HEK293T (cell line): ENCODE data around the gene ARHGEF7.

Source experiments
- ARNT ChIP-seq: fragments of 450-650 bp; IDR thresholded peaks from 2 replicates; pipeline ENCODE4 v1.6.1; 2017; ENCODE audit warnings: mild to moderate bottlenecking
- BHLHE40 ChIP-seq: fragments of 450-650 bp; IDR thresholded peaks from 2 replicates; pipeline ENCODE4 v1.6.1; 2016; ENCODE audit warnings: mild to moderate bottlenecking, moderate library complexity, borderline replicate concordance
- ELF4 ChIP-seq: fragments of 450-650 bp; IDR thresholded peaks from 2 replicates; pipeline ENCODE4 v1.6.1; 2017; ENCODE audit warnings: antibody characterized with exemption
- FOXA1 ChIP-seq: fragments of 450-650 bp; IDR thresholded peaks from 2 replicates; pipeline ENCODE4 v1.6.1; 2016; ENCODE audit warnings: mild to moderate bottlenecking
- FOXK2 ChIP-seq: fragments of 450-650 bp; IDR thresholded peaks from 2 replicates; pipeline ENCODE4 v1.6.1; 2016; ENCODE audit warnings: mild to moderate bottlenecking
- L3MBTL2 ChIP-seq: fragments of 450-650 bp; conservative IDR thresholded peaks from 2 replicates; pipeline ENCODE4 v1.6.1; 2016; ENCODE audit warnings: mild to moderate bottlenecking
- LEF1 ChIP-seq: fragments of 450-650 bp; IDR thresholded peaks from 2 replicates; pipeline ENCODE4 v1.6.1; 2017; ENCODE audit warnings: mild to moderate bottlenecking, borderline replicate concordance
- SP1 ChIP-seq: fragments of 450-650 bp; IDR thresholded peaks from 2 replicates; pipeline ENCODE4 v1.6.1; 2017
- SUZ12 ChIP-seq: fragments of 450-650 bp; IDR thresholded peaks from 2 replicates; pipeline ENCODE4 v1.6.1; 2016; ENCODE audit warnings: mild to moderate bottlenecking
- TARDBP ChIP-seq: fragments of 450-650 bp; IDR thresholded peaks from 2 replicates; pipeline ENCODE4 v1.6.1; 2016
- ZNF384 ChIP-seq: fragments of 450-650 bp; IDR thresholded peaks from 2 replicates; pipeline ENCODE4 v1.6.1; 2016

- TF ChIP-seq FOXA1 = no peak
- no peak for TF ChIP-seq TARDBP
- TF ChIP-seq ELF4 = no peak
- TF ChIP-seq ARNT = no peak
- TF ChIP-seq SUZ12 = no peak
- TF ChIP-seq BHLHE40 = no peak
- TF ChIP-seq FOXK2 = no peak
- no peak for TF ChIP-seq ZNF384
- TF ChIP-seq SP1 = no peak
- no peak for TF ChIP-seq L3MBTL2
- no peak for TF ChIP-seq LEF1
Measured at GRCh38 chr13:111248822-111249221, 133.7 kb downstream of the ARHGEF7 start.
